GM12875 (cell line): ENCODE data around the gene MOV10L1.

Source experiments
- H3K4me3 ChIP-seq: one replicate; pipeline ENCODE4 v1.5.1; 2011; ENCODE audit warnings: low read depth, low read length, control low read depth
- TF ChIP-seq, protein P1 (sequence below): IDR thresholded peaks from 2 replicates; pipeline ENCODE4 v1.5.1; 2011; ENCODE audit warnings: low read depth, mild to moderate bottlenecking, control low read depth, inconsistent platforms, low read length, moderate library complexity, borderline replicate concordance; ENCODE audit not compliant: insufficient read depth

The MOV10L1 gene

DNA sequence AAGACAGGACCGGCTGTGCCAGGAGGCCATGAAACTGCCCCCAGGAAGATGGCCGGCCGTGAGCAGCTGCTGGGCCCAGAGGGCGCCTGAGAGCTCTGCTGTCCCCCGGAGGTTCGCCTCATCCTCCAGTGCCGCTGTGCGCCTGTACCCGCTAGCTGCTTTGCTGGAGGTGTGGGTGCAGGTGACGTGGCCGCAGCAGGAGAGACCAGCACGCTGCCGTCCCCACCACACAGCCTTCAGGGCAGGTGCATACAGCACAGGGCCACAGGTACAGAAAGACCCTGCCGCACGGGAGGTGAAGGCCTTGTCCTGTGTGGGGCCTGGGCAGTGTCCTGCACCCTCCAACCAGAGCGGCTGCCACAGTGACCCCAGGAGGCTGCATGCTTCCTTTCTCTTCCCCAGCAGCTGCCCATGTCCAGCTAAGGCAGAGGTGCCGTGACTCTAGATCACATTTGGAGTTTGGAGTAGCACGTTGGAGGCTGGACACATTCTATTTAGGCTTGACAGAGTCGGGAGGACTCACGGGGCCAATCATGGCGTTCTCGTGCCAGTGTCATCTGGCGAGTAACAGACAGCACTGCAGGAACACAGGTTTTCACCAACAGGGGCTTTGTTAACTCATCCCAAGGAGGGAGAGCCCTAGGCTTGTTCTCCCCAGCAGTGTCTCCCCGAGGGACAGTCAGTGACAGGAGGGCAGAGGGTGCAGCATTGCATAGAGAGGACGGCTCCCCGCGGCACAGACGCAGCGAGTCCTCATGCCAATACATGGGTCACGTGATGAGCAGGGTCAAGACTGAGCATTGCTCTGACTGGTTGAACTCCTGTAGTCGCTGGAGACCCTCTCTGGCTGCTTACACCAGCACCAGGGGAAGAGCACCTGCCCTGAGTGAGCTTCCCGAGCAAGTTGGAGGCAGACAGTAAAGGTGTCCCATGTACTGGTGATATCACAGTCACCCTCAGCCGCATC lies 62.0 kb downstream of the MOV10L1 start:
- TF ChIP-seq, protein P1, sequence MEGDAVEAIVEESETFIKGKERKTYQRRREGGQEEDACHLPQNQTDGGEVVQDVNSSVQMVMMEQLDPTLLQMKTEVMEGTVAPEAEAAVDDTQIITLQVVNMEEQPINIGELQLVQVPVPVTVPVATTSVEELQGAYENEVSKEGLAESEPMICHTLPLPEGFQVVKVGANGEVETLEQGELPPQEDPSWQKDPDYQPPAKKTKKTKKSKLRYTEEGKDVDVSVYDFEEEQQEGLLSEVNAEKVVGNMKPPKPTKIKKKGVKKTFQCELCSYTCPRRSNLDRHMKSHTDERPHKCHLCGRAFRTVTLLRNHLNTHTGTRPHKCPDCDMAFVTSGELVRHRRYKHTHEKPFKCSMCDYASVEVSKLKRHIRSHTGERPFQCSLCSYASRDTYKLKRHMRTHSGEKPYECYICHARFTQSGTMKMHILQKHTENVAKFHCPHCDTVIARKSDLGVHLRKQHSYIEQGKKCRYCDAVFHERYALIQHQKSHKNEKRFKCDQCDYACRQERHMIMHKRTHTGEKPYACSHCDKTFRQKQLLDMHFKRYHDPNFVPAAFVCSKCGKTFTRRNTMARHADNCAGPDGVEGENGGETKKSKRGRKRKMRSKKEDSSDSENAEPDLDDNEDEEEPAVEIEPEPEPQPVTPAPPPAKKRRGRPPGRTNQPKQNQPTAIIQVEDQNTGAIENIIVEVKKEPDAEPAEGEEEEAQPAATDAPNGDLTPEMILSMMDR = no peak
- no peak overlapping the region for H3K4me3 ChIP-seq

DNA sequence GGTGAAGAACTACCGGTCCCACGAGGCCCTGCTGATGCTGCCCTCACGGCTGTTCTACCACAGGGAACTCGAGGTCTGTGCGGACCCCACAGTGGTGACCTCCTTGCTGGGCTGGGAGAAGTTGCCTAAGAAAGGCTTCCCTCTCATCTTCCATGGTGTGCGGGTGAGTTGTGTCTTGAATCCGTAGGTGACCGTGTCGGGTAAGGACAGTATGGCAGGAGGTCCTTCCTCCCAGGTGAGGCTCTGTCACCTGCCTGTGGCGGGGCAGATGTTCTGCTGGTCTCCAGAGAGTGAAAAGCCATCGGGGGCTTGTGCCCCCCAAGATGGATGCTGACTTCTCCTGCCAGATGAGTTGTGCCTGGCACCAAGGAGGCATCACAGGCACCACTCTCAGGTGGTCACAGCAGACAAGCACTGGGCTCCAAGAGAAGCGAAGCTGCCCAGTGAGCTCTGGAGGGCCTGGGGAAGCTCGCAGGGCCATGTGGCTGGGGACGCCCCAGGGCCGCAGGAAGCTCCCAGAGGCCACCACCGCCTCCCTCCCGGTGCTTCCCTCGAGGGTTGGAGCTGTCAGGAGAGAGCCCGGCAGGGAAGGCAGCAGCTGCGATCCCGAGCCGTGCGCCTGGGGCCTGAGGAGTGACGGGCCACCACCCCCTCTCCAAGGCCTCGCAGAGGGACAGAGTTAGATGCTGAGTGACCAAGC lies 63.4 kb downstream of the MOV10L1 start:
- TF ChIP-seq, protein P1 = no peak
- H3K4me3 ChIP-seq = no peak overlapping the region

DNA sequence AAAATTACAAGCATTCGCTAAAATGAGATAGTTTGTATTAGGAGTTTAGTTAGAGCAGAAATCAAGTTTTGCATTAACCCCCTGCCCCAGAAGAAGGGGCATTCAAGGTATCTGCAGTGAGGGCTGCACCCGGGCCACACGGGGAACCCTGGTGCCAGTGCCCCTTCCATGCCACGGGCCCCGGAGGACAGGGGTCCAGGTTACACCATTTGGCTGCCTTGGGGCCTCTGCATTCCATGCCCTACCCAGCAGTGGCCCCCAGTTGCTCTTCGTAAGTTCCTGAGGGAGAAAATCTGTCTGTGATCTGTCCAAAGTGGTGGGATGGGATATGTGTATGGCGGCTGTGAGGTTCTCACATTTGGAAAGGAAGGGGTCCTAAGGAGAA lies 63.9 kb downstream of the MOV10L1 start:
- no peak overlapping the region for H3K4me3 ChIP-seq
- TF ChIP-seq, protein P1 = no peak

DNA sequence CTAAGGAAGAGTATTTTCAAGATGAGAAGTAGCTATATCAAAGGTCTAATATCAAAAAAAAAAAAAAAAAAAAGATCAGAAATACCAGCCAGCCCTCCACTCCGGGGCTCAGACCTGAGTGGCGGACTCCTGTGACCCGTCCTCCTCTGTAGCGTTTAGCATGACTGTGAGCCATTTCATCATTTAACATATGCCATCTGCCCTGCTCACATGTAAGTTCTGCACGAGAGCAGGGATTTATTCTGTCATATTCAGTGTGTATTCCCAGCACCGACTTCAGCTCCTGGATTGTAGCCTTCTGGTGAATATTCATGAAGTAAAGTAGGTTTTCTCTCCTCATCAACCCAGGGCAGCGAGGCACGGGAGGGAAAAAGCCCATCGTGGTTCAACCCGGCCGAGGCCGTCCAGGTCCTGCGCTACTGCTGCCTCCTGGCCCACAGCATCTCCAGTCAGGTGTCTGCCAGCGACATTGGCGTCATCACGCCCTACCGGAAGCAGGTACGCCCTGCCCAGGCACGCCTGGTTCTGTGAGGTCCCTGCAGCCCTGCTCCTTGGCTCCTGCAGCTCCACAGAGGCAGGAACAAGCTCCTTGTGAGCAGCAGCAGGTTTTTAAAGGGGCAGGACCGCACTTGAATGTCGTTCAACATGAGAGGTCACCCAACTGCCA lies 68.0 kb downstream of the MOV10L1 start:
- no peak overlapping the region for H3K4me3 ChIP-seq
- TF ChIP-seq, protein P1 = no peak

DNA sequence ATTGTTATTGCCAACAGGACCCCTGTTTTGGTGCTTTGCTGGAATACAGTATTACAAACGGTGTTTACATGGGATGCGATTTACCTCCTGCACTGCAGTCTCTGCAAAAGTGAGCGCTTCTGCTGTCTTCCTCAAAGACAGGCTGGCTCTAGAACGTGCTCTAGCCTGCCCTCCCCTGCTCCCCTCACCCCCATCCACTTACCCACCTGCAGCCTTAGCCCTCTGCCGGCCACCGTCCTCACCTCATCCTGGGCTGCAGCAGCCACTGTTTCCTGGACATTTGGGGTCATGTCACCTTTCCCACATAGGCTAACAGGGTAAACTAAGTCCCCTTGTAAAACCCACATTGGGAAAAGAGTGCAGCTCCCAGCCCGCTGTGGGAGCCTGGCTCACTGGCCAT lies 71.1 kb downstream of the MOV10L1 start:
- no peak overlapping the region for H3K4me3 ChIP-seq
- TF ChIP-seq, protein P1 = no peak

DNA sequence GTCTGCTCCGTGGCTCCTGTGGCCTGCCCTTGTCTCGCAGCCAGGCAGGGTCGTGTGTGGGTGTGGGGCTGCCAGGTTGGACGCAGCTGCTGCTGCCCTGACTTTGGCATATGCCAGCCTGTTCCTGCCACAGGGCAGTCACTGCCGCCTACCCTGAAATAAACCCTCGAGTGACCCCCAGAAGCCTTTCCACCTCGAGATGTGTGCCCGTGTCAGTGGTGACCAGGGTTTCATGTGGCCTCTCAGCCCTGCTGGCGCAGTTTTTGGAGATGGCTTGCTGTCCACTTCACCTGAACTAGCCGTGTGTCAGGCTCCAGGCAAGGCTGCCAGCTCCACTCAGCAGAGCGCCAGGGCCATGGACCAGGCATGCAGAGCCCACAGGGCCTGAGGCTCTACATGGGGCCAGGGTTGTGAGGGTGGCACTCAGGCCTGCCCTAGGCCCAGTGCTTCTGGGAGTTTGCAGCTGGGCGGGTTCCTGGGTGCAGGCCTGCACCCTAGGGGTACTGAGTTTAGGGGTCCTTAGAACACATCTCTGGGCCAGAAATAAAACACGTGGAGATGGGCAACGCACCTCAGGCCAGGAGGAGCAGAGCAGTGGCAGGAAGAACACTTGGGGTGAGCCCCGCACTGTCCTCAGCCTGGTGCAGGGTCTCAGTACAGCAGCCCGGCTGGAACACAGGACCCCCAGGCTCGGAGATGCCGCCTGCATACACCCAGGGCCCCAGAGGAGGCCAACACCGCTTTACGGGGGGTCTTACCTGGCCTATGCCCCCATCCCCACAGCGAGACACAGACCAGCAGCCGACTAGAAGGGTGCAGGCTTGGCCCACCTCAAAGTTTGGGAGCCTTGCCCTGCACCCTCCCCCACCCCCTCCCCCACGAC lies 71.9 kb downstream of the MOV10L1 start:
- TF ChIP-seq, protein P1 = no peak
- no peak overlapping the region for H3K4me3 ChIP-seq
